ENCODE data around the gene STAG1. TPM values are rescaled to one million over a fixed set of nuclear protein-coding genes. Genes with fewer than 3 reads are reported as not detected.

Gene STAG1
- polyA plus RNA-seq, 2 of the 4 experiments (the other 2 are of a cell fraction), result 12.8 to 19.2 TPM

- Histone ChIP-seq H3K27ac (no peak overlapping the region), H3K4me3 (no peak overlapping the region), H3K4me2 (no peak overlapping the region), H3K4me1 (no peaks in the 10 kb centered on the region), H3K9me3 (0 out of 3 replicates have a peak, but pooled peaks cover 4% of the 10 kb centered on the region)
- TF ChIP-seq HOXB13 (CRISPR knock-in tag; IDR thresholded peaks at IDR 0.05; ENCODE audit: low read depth), result no peak
- TF ChIP-seq BCL3 (IDR thresholded peaks at IDR 0.05), result no peak
- no peak for TF ChIP-seq CHD2 (IDR thresholded peaks at IDR 0.05; ENCODE audit: low read length, partially characterized antibody)
- no peak for TF ChIP-seq ESRRA (IDR thresholded peaks at IDR 0.05; ENCODE audit: borderline replicate concordance, low read length)
- TF ChIP-seq CTCF (IDR thresholded peaks at IDR 0.05), result no peak
- no peak for FAIRE-seq
- ChIA-PET POLR2A (interaction anchor here (1.3 kb wide), 1 partner anchor 216 kb away, joined by 3 read pairs; the partner anchor contains the start of gene STAG1), CTCF (interaction anchor here (0.7 to 0.8 kb wide), 2 partner anchors 11 to 138 kb away, joined by 3 to 4 read pairs; no protein-coding TSS in a partner anchor)
- DNase-seq (ENCODE audit: low read depth in 1 of 2, low spot score in 1 of 2), result no peak
- ATAC-seq, result no peak
- WGBS (ENCODE audit: missing lambda C conversion rate), result 91% methylated on average over 3 of the region's 3 CpGs
Measured at GRCh38 chr3:136535906-136536305, 216.3 kb downstream of the STAG1 start.

GRCh38 chr3:136532766-136533165, 219.4 kb downstream of the STAG1 start:
- Histone ChIP-seq H3K4me2 (no peak overlapping the region), H3K27ac (no peak overlapping the region), H3K9me3 (0 out of 3 replicates have a peak, but pooled peaks cover 4% of the 10 kb centered on the region), H3K4me1 (no peaks in the 10 kb centered on the region), H3K4me3 (no peak overlapping the region)
- ATAC-seq (no peak), FAIRE-seq (no peak), DNase-seq (ENCODE audit: low read depth in 1 of 2, low spot score in 1 of 2) (no peak)
- CTCF ChIA-PET, result no interaction called here
- 84% methylated on average over 1 of the region's 1 CpG for WGBS (ENCODE audit: missing lambda C conversion rate)
- POLR2A ChIA-PET, result no interaction called here
- TF ChIP-seq FOXS1 (CRISPR knock-in tag; IDR thresholded peaks at IDR 0.05) (no peak), KDM5A (IDR thresholded peaks at IDR 0.05) (no peak), EHF (CRISPR knock-in tag; IDR thresholded peaks at IDR 0.05) (no peak), PHF8 (IDR thresholded peaks at IDR 0.05; ENCODE audit: borderline replicate concordance, low read depth) (no peak), CEBPB (IDR thresholded peaks at IDR 0.05) (no peak), REST (IDR thresholded peaks at IDR 0.05) (no peak), TP53 (CRISPR knock-in tag; IDR thresholded peaks at IDR 0.05) (no peak), RCOR1 (IDR thresholded peaks at IDR 0.05; ENCODE audit: low read depth, low read length) (no peak), RNF2 (IDR thresholded peaks at IDR 0.05; ENCODE audit: borderline replicate concordance, low read depth) (no peak), E2F6 (IDR thresholded peaks at IDR 0.05; ENCODE audit: borderline replicate concordance, low read depth) (no peak), MAFK (IDR thresholded peaks at IDR 0.05; ENCODE audit: partially characterized antibody) (no peak), HDAC2 (IDR thresholded peaks at IDR 0.05) (no peak), ESRRA (IDR thresholded peaks at IDR 0.05; ENCODE audit: borderline replicate concordance, low read length) (no peak), CBX2 (IDR thresholded peaks at IDR 0.05; ENCODE audit: borderline replicate concordance, low read depth) (no peak), NPAS2 (CRISPR knock-in tag; IDR thresholded peaks at IDR 0.05; ENCODE audit: borderline replicate concordance) (no peak), FOSB (CRISPR knock-in tag; IDR thresholded peaks at IDR 0.05) (no peak), TFCP2L1 (CRISPR knock-in tag; IDR thresholded peaks at IDR 0.05) (no peak), PBX3 (IDR thresholded peaks at IDR 0.05) (no peak), ZC3H11A (IDR thresholded peaks at IDR 0.05) (no peak), HEYL (CRISPR knock-in tag; IDR thresholded peaks at IDR 0.05) (no peak)
